ENCODE measurements around the gene PER2.

Gene PER2

GRCh38 chr2:238256594-238257104, 31.8 kb downstream of the PER2 start (continued):
- peak; percentile 74 for TF ChIP-seq ZNF654 (tag by site-specific recombination; IDR thresholded peaks at IDR 0.05; ENCODE audit: low read depth)
- peak; percentile 84 for TF ChIP-seq CTCF (tag by site-specific recombination; IDR thresholded peaks at IDR 0.05)
- peak; percentile 40 for TF ChIP-seq GLIS1 (tag by site-specific recombination; IDR thresholded peaks at IDR 0.05)

DNA sequence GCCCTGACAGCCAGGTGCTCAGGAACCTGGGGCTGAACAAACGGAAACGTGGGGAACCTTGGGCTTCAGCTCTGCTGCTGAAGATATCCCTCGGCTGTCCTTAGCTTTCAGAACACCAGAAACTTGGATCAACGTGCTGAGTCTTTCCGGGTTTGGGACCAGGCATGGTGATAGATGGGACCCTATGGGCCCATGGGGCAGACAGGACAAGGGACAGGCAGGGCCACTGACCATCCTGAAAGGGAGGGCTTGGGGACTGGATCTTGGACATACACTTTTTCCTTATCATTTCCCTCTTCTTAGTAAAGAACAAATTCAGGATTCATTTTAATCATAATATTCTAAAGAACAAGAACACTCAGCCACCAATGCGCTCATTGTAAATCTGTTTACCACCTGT, 32.3 kb downstream of the PER2 start:
- Histone ChIP-seq H3K4me3 (ENCODE audit: low read depth, low read length) (no peak overlapping the region), H3K9me3 (ENCODE audit: control insufficient read depth, insufficient read depth, low read depth, low read length) (no peaks in the 10 kb centered on the region), H3K4me1 (ENCODE audit: control insufficient read depth, insufficient read depth, low read length) (no peaks in the 10 kb centered on the region), H3K36me3 (ENCODE audit: control insufficient read depth in 2 of 2, insufficient read depth in 1 of 2, low read length in 2 of 2) (peaks cover 0 to 26% of the 10 kb centered on the region in 2 experiments; a peak in 1 of 3 replicates), H3K27ac (ENCODE audit: extremely low read depth, low read depth, low read length) (no peak overlapping the region)
- no peak for TF ChIP-seq ZXDB (tag by site-specific recombination; IDR thresholded peaks at IDR 0.05)
- ChIA-PET CTCF (interaction anchor here (0.6 to 3.5 kb wide), 21 partner anchors 7 to 1571 kb away, joined by 3 to 36 read pairs (median 3); partner anchors contain the start of genes HES6 and SCLY), POLR2A (no interaction called here)

GRCh38 chr2:238255636-238256035, 32.8 kb downstream of the PER2 start:
- Histone ChIP-seq H3K36me3 (ENCODE audit: control insufficient read depth in 2 of 2, insufficient read depth in 1 of 2, low read length in 2 of 2) (peaks cover 0 to 26% of the 10 kb centered on the region in 2 experiments; a peak in 1 of 3 replicates), H3K4me3 (ENCODE audit: low read depth, low read length) (no peak overlapping the region), H3K9me3 (ENCODE audit: control insufficient read depth, insufficient read depth, low read depth, low read length) (no peaks in the 10 kb centered on the region), H3K27ac (ENCODE audit: extremely low read depth, low read depth, low read length) (no peak overlapping the region), H3K4me1 (ENCODE audit: control insufficient read depth, insufficient read depth, low read length) (no peaks in the 10 kb centered on the region)
- POLR2A ChIA-PET: no interaction called here
- no peak for TF ChIP-seq SALL2 (tag by site-specific recombination; IDR thresholded peaks at IDR 0.05; ENCODE audit: borderline replicate concordance)
- no peak for TF ChIP-seq ZNF404 (tag by site-specific recombination; IDR thresholded peaks at IDR 0.05)
- no peak for TF ChIP-seq ZNF121 (tag by site-specific recombination; IDR thresholded peaks at IDR 0.05)
- no peak for TF ChIP-seq ZNF24 (tag by site-specific recombination; IDR thresholded peaks at IDR 0.05)
- CTCF ChIA-PET: interaction anchor here (0.6 to 3.5 kb wide), 15 partner anchors 8 to 269 kb away, joined by 3 to 36 read pairs (median 4); partner anchors contain the start of gene HES6

DNA sequence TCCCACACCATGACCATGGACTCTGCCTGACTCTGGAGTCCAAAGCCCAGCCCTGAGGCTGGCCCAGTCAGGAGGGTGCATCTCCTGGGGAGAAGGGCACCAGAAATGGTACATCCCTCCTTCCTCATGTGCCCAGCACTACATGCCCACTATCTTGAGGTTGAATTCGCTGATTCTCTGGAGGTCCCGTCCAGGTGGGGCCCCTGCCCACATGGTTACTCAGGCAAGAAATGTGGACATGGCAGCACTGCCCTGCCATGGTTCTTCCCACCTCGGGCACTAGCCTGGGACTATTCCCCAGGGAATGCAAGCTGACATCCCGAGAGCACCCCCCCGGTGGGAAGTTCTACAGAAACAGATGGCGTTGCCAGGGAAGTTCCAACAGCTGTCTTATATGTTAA, 33.3 kb downstream of the PER2 start:
- TF ChIP-seq ZNF660 (tag by site-specific recombination; IDR thresholded peaks at IDR 0.05) (no peak), ZNF670 (tag by site-specific recombination; IDR thresholded peaks at IDR 0.05; ENCODE audit: low read depth) (no peak), ZNF677 (tag by site-specific recombination; IDR thresholded peaks at IDR 0.05) (no peak), ZNF76 (tag by site-specific recombination; IDR thresholded peaks at IDR 0.05; ENCODE audit: borderline replicate concordance, low read depth) (no peak), ZNF530 (tag by site-specific recombination; IDR thresholded peaks at IDR 0.05; ENCODE audit: low read depth) (no peak), ATF2 (tag by site-specific recombination; IDR thresholded peaks at IDR 0.05; ENCODE audit: low read depth) (no peak), ZFP69B (tag by site-specific recombination; IDR thresholded peaks at IDR 0.05) (no peak), BCL11A (tag by site-specific recombination; IDR thresholded peaks at IDR 0.05; ENCODE audit: low read depth) (no peak), KLF9 (tag by site-specific recombination; IDR thresholded peaks at IDR 0.05; ENCODE audit: low read depth) (no peak), ZNF692 (tag by site-specific recombination; IDR thresholded peaks at IDR 0.05) (no peak), ZXDB (tag by site-specific recombination; IDR thresholded peaks at IDR 0.05) (no peak), AEBP2 (tag by site-specific recombination; IDR thresholded peaks at IDR 0.05; ENCODE audit: borderline replicate concordance) (no peak), ZBTB10 (tag by site-specific recombination; IDR thresholded peaks at IDR 0.05) (no peak)
- H3K4me1 ChIP-seq (ENCODE audit: control insufficient read depth, insufficient read depth, low read length): no peaks in the 10 kb centered on the region
- no peak overlapping the region for H3K4me3 ChIP-seq (ENCODE audit: low read depth, low read length)
- H3K36me3 ChIP-seq (ENCODE audit: control insufficient read depth in 2 of 2, insufficient read depth in 1 of 2, low read length in 2 of 2): peaks cover 0 to 26% of the 10 kb centered on the region in 2 experiments; a peak in 1 of 3 replicates
- ChIA-PET CTCF (interaction anchor here (0.6 to 3.5 kb wide), 9 partner anchors 8 to 269 kb away, joined by 3 to 36 read pairs (median 5); partner anchors contain the start of gene HES6), POLR2A (interaction anchor here (1.0 kb wide), 1 partner anchor 15 kb away, joined by 7 read pairs; the partner anchor contains the start of gene HES6)
- H3K9me3 ChIP-seq (ENCODE audit: control insufficient read depth, insufficient read depth, low read depth, low read length): no peaks in the 10 kb centered on the region
- no peak overlapping the region for H3K27ac ChIP-seq (ENCODE audit: extremely low read depth, low read depth, low read length)

All from HEK293 (cell line).